Mesendoderm (in vitro differentiated cells): ENCODE measurements around the gene ATP4B.

ENCODE experiments used
- DNase-seq: peaks from one replicate; pipeline ENCODE4 v3.0.0; 2013
- H2AK5ac ChIP-seq: 2 replicates; pipeline ENCODE4 v1.6.1; 2013; ENCODE audit warnings: low read length, inconsistent platforms
- H2BK120ac ChIP-seq: 2 replicates; pipeline ENCODE4 v1.6.1; 2013; ENCODE audit warnings: low read depth, mild to moderate bottlenecking, low read length, moderate library complexity, mixed read lengths
- H2BK15ac ChIP-seq: replicated peaks from 2 replicates; pipeline ENCODE4 v1.6.1; 2013; ENCODE audit warnings: low read depth, mild to moderate bottlenecking, moderate library complexity
- H2BK5ac ChIP-seq: 2 replicates; pipeline ENCODE4 v1.6.1; 2013; ENCODE audit warnings: low read length, inconsistent platforms
- H3K18ac ChIP-seq: 2 replicates; pipeline ENCODE4 v1.6.1; 2013; ENCODE audit warnings: mild to moderate bottlenecking, low read length, mixed read lengths
- H3K23ac ChIP-seq: one replicate; pipeline ENCODE4 v1.6.1; 2013; ENCODE audit warnings: low read length
- H3K27ac ChIP-seq: 2 replicates; pipeline ENCODE4 v1.5.1; 2013; ENCODE audit warnings: low read depth, mild to moderate bottlenecking, inconsistent platforms, low read length, moderate library complexity
- H3K27me3 ChIP-seq: 2 replicates; pipeline ENCODE4 v1.6.1; 2013; ENCODE audit warnings: low read length, control low read depth, mild to moderate bottlenecking, inconsistent platforms; ENCODE audit not compliant: insufficient read depth, poor library complexity
- H3K36me3 ChIP-seq: 2 replicates; pipeline ENCODE4 v1.6.1; 2013; ENCODE audit warnings: low read length, inconsistent platforms; ENCODE audit not compliant: control insufficient read depth, insufficient read depth
- H3K4ac ChIP-seq: one replicate; pipeline ENCODE4 v1.6.1; 2013; ENCODE audit warnings: low read depth, mild to moderate bottlenecking, low read length, moderate library complexity
- H3K4me1 ChIP-seq: 2 replicates; pipeline ENCODE4 v1.6.1; 2013; ENCODE audit warnings: low read depth, low read length, inconsistent platforms; ENCODE audit not compliant: control insufficient read depth
- H3K4me2 ChIP-seq: 2 replicates; pipeline ENCODE4 v1.6.1; 2013; ENCODE audit warnings: low read length
- H3K4me3 ChIP-seq: 2 replicates; pipeline ENCODE4 v1.5.1; 2013; ENCODE audit warnings: mild to moderate bottlenecking, low read length
- H3K56ac ChIP-seq: one replicate; pipeline ENCODE4 v1.6.1; 2013; ENCODE audit warnings: low read length
- H3K79me1 ChIP-seq: 2 replicates; pipeline ENCODE4 v1.6.1; 2013; ENCODE audit warnings: low read length, inconsistent platforms
- H3K79me2 ChIP-seq: 2 replicates; pipeline ENCODE4 v1.6.1; 2013; ENCODE audit warnings: mild to moderate bottlenecking, low read length; ENCODE audit not compliant: control insufficient read depth, insufficient read depth
- H3K9ac ChIP-seq: 2 replicates; pipeline ENCODE4 v1.6.1; 2013; ENCODE audit warnings: low read length, inconsistent platforms
- H4K5ac ChIP-seq: one replicate; pipeline ENCODE4 v1.6.1; 2013; ENCODE audit warnings: low read length
- H4K8ac ChIP-seq: one replicate; pipeline ENCODE4 v1.6.1; 2013; ENCODE audit warnings: low read depth, mild to moderate bottlenecking, control low read depth, low read length, moderate library complexity
- WGBS: extraction: QIAGEN DNeasy Blood & Tissue Kit; methylation state at CpG from one replicate; pipeline ENCODE4 v1.1.7; 2013; ENCODE audit warnings: low lambda C conversion rate, missing lambda C conversion rate; ENCODE audit not compliant: insufficient coverage; ENCODE audit errors: extremely low coverage; 5-methylcytosine and 5-hydroxymethylcytosine counted together

ATP4B gene

GRCh38 chr13:113631341-113632095 is 26.5 kb downstream of the ATP4B start:
- DNase-seq = no peak
- no peaks in the 10 kb centered on the region for H3K4me1 ChIP-seq
- H3K79me2 ChIP-seq = peaks cover 26% of the 10 kb centered on the region
- no CpG with 5 or more reads among the region's 42 CpGs for WGBS
- H4K8ac ChIP-seq = no peak overlapping the region
- H3K4ac ChIP-seq = no peak overlapping the region
- no peak overlapping the region for H2BK5ac ChIP-seq
- peaks cover 26% of the 10 kb centered on the region for H3K79me1 ChIP-seq
- H3K9ac ChIP-seq = no peak overlapping the region
- no peaks in the 10 kb centered on the region for H3K27me3 ChIP-seq
- H3K56ac ChIP-seq = no peak overlapping the region
- peaks cover 25% of the 10 kb centered on the region for H3K36me3 ChIP-seq
- no peak overlapping the region for H3K18ac ChIP-seq
- H2BK15ac ChIP-seq = no peak overlapping the region
- H4K5ac ChIP-seq = no peak overlapping the region
- no peak overlapping the region for H3K4me3 ChIP-seq
- H3K27ac ChIP-seq = no peak overlapping the region
- no peak overlapping the region for H3K23ac ChIP-seq
- H3K4me2 ChIP-seq = no peak overlapping the region
- H2BK120ac ChIP-seq = no peak overlapping the region
- no peak overlapping the region for H2AK5ac ChIP-seq

GRCh38 chr13:113630804-113631203 is 27.2 kb downstream of the ATP4B start:
- Histone ChIP-seq H3K18ac (no peak overlapping the region), H3K79me1 (peaks cover 26% of the 10 kb centered on the region), H4K8ac (no peak overlapping the region), H3K9ac (no peak overlapping the region), H3K23ac (no peak overlapping the region), H2BK120ac (no peak overlapping the region), H3K4me3 (no peak overlapping the region), H3K27ac (no peak overlapping the region), H2BK15ac (no peak overlapping the region), H3K79me2 (peaks cover 28% of the 10 kb centered on the region), H3K4me2 (no peak overlapping the region), H3K56ac (no peak overlapping the region), H3K27me3 (no peaks in the 10 kb centered on the region), H4K5ac (no peak overlapping the region), H2AK5ac (no peak overlapping the region), H2BK5ac (no peak overlapping the region), H3K4ac (no peak overlapping the region), H3K36me3 (peaks cover 20% of the 10 kb centered on the region), H3K4me1 (no peaks in the 10 kb centered on the region)
- DNase-seq = no peak
- WGBS = no CpG with 5 or more reads among the region's 6 CpGs

- no peak overlapping the region for H2BK15ac ChIP-seq
- no peak overlapping the region for H3K4ac ChIP-seq
- no peaks in the 10 kb centered on the region for H3K4me1 ChIP-seq
- no peak overlapping the region for H2BK120ac ChIP-seq
- H3K56ac ChIP-seq = no peak overlapping the region
- no peak overlapping the region for H3K9ac ChIP-seq
- H2BK5ac ChIP-seq = no peak overlapping the region
- no peak for DNase-seq
- no peak overlapping the region for H3K23ac ChIP-seq
- no peak overlapping the region for H3K4me3 ChIP-seq
- no peak overlapping the region for H3K18ac ChIP-seq
- WGBS = no CpG with 5 or more reads among the region's 11 CpGs
- H3K36me3 ChIP-seq = peaks cover 17% of the 10 kb centered on the region
- no peak overlapping the region for H4K5ac ChIP-seq
- H4K8ac ChIP-seq = no peak overlapping the region
- peaks cover 28% of the 10 kb centered on the region for H3K79me2 ChIP-seq
- no peak overlapping the region for H3K4me2 ChIP-seq
- H2AK5ac ChIP-seq = no peak overlapping the region
- H3K27ac ChIP-seq = no peak overlapping the region
- H3K79me1 ChIP-seq = peaks cover 26% of the 10 kb centered on the region
- H3K27me3 ChIP-seq = no peaks in the 10 kb centered on the region
Observed at GRCh38 chr13:113630296-113630695, 27.7 kb downstream of the ATP4B start.

GRCh38 chr13:113629866-113630265 is 28.1 kb downstream of the ATP4B start:
- no peak overlapping the region for H3K4ac ChIP-seq
- no peaks in the 10 kb centered on the region for H3K4me1 ChIP-seq
- H3K27me3 ChIP-seq = no peaks in the 10 kb centered on the region
- H3K36me3 ChIP-seq = peaks cover 17% of the 10 kb centered on the region
- H3K18ac ChIP-seq = no peak overlapping the region
- WGBS = no CpG with 5 or more reads among the region's 17 CpGs
- no peak overlapping the region for H2AK5ac ChIP-seq
- H3K79me2 ChIP-seq = peaks cover 28% of the 10 kb centered on the region
- no peak overlapping the region for H3K56ac ChIP-seq
- H2BK15ac ChIP-seq = no peak overlapping the region
- no peak overlapping the region for H2BK120ac ChIP-seq
- H3K79me1 ChIP-seq = peaks cover 26% of the 10 kb centered on the region
- H3K4me3 ChIP-seq = no peak overlapping the region
- no peak overlapping the region for H4K8ac ChIP-seq
- no peak overlapping the region for H2BK5ac ChIP-seq
- H3K4me2 ChIP-seq = no peak overlapping the region
- no peak for DNase-seq
- H4K5ac ChIP-seq = no peak overlapping the region
- no peak overlapping the region for H3K27ac ChIP-seq
- no peak overlapping the region for H3K9ac ChIP-seq
- no peak overlapping the region for H3K23ac ChIP-seq

- H3K79me1 ChIP-seq = peaks cover 26% of the 10 kb centered on the region
- no peak overlapping the region for H3K4ac ChIP-seq
- H3K27me3 ChIP-seq = no peaks in the 10 kb centered on the region
- no peak for DNase-seq
- H3K9ac ChIP-seq = no peak overlapping the region
- H3K27ac ChIP-seq = no peak overlapping the region
- H3K23ac ChIP-seq = no peak overlapping the region
- no peak overlapping the region for H3K56ac ChIP-seq
- H3K4me1 ChIP-seq = no peaks in the 10 kb centered on the region
- no peak overlapping the region for H4K8ac ChIP-seq
- no CpG with 5 or more reads among the region's 30 CpGs for WGBS
- no peak overlapping the region for H2AK5ac ChIP-seq
- H2BK5ac ChIP-seq = no peak overlapping the region
- H4K5ac ChIP-seq = no peak overlapping the region
- H3K36me3 ChIP-seq = peaks cover 12% of the 10 kb centered on the region
- H3K4me3 ChIP-seq = no peak overlapping the region
- no peak overlapping the region for H3K18ac ChIP-seq
- H3K79me2 ChIP-seq = peaks cover 29% of the 10 kb centered on the region
- no peak overlapping the region for H2BK120ac ChIP-seq
- H2BK15ac ChIP-seq = no peak overlapping the region
- no peak overlapping the region for H3K4me2 ChIP-seq
Observed at GRCh38 chr13:113628291-113629270, 29.4 kb downstream of the ATP4B start.
